Thyroid gland (tissue), 4 donors: Measurements from ENCODE around the gene NPAS2. TPM values are rescaled to one million over a fixed set of nuclear protein-coding genes. Genes with fewer than 3 reads are reported as not detected.

Source experiments
- DNase-seq, 2 donors: peaks; one replicate each; pipeline ENCODE4 v3.0.0-alpha.2; 2019
- H3K27ac ChIP-seq, 3 donors: fragments of 200-600 bp; sonication (generic); 1 replicate in 2 of 3; 2 replicates in 1 of 3; pipeline ENCODE4 v1.5.1; 2016 to 2019; ENCODE audit warnings: mild to moderate bottlenecking in 1 of 3, moderate library complexity in 1 of 3
- H3K27me3 ChIP-seq: fragments of 200-600 bp; sonication (generic); one replicate; pipeline ENCODE4 v1.5.1; 2019
- H3K36me3 ChIP-seq, 2 donors: fragments of 200-600 bp; sonication (generic); one replicate each; pipeline ENCODE4 v1.5.1; 2016 to 2019
- H3K4me1 ChIP-seq, 2 donors: fragments of 200-600 bp; sonication (generic); one replicate each; pipeline ENCODE4 v1.5.1; 2017 to 2019
- H3K4me3 ChIP-seq, 3 donors: fragments of 200-600 bp; sonication (generic); replicated peaks in 1 of 3; 1 replicate in 2 of 3; 2 replicates in 1 of 3; pipeline ENCODE4 v1.5.1; 2016; ENCODE audit warnings: mild to moderate bottlenecking in 1 of 3
- H3K9me3 ChIP-seq: fragments of 200-600 bp; sonication (generic); one replicate; pipeline ENCODE4 v1.5.1; 2017
- CTCF ChIP-seq, 6 experiments: fragments of 200-600 bp in 3 of 6; fragments of 450-650 bp in 3 of 6; sonication (generic) in 3 of 6; IDR thresholded peaks; one replicate each; pipeline ENCODE4 v1.5.1; 2016 to 2019; ENCODE audit warnings: antibody characterized with exemption in 6 of 6, mild to moderate bottlenecking in 2 of 6, inconsistent platforms in 1 of 6, moderate library complexity in 1 of 6
- POLR2A ChIP-seq, 2 donors: fragments of 450-650 bp; IDR thresholded peaks; one replicate each; pipeline ENCODE4 v1.6.1; 2017; ENCODE audit warnings: antibody characterized with exemption in 2 of 2, mild to moderate bottlenecking in 2 of 2, moderate library complexity in 1 of 2
- WGBS, 2 donors: methylation state at CpG; one replicate each; pipeline ENCODE4 v1.1.5; 2017; 5-methylcytosine and 5-hydroxymethylcytosine counted together
- intact Hi-C: fragments of 100-400 bp; cut with DNase I; formaldehyde crosslinking; loops from one replicate; pipeline ENCODE4 v1.15.1; 2023
- total RNA-seq, 4 donors: library from RNA; depleted of rRNA; stranded (reverse); fragments of >200 nt; gene quantifications; one replicate each; pipeline ENCODE4 v1.2.3, GENCODE V29; 2016

NPAS2 gene
- total RNA-seq, 4 donors from 2014 or later = 12.7 to 22.8 (median 16.1) TPM

- WGBS, 2 donors = 83 to 88% methylated on average over 8 of the region's 8 CpGs
- no peaks in the 10 kb centered on the region for H3K9me3 ChIP-seq
- H3K27ac ChIP-seq = no peak overlapping the region
- H3K36me3 ChIP-seq = no peaks in the 10 kb centered on the region
- H3K27me3 ChIP-seq = no peaks in the 10 kb centered on the region
- no peaks in the 10 kb centered on the region for H3K4me1 ChIP-seq
- intact Hi-C loops = no loop called here
- no peak for TF ChIP-seq POLR2A (IDR thresholded peaks at IDR 0.05)
- TF ChIP-seq CTCF (IDR thresholded peaks at IDR 0.05) = no peak
- no peak overlapping the region for H3K4me3 ChIP-seq
- DNase-seq = no peak
These were observed 168.9 kb downstream of the NPAS2 start for GRCh38 chr2:100988630-100989417.

- no peak for DNase-seq
- no peaks in the 10 kb centered on the region for H3K27me3 ChIP-seq
- H3K27ac ChIP-seq = no peak overlapping the region
- H3K36me3 ChIP-seq = no peaks in the 10 kb centered on the region
- no peaks in the 10 kb centered on the region for H3K4me1 ChIP-seq
- TF ChIP-seq POLR2A (IDR thresholded peaks at IDR 0.05) (no peak), CTCF (IDR thresholded peaks at IDR 0.05) (no peak)
- WGBS, 2 donors = 95 to 96% methylated on average over 3 of the region's 3 CpGs
- no peak overlapping the region for H3K4me3 ChIP-seq
- H3K9me3 ChIP-seq = no peaks in the 10 kb centered on the region
- intact Hi-C loops = no loop called here
These were observed 169.7 kb downstream of the NPAS2 start for GRCh38 chr2:100989666-100990065.

- no peak overlapping the region for H3K4me3 ChIP-seq
- H3K9me3 ChIP-seq = no peaks in the 10 kb centered on the region
- H3K27me3 ChIP-seq = no peaks in the 10 kb centered on the region
- WGBS, 2 donors = 93 to 95% methylated on average over 9 of the region's 9 CpGs
- DNase-seq = no peak
- H3K36me3 ChIP-seq = no peaks in the 10 kb centered on the region
- H3K4me1 ChIP-seq = no peaks in the 10 kb centered on the region
- intact Hi-C loops = no loop called here
- no peak overlapping the region for H3K27ac ChIP-seq
- TF ChIP-seq POLR2A (IDR thresholded peaks at IDR 0.05) = no peak
- no peak for TF ChIP-seq CTCF (IDR thresholded peaks at IDR 0.05)
These were observed 170.2 kb downstream of the NPAS2 start for GRCh38 chr2:100990166-100990565.

GRCh38 chr2:100990650-100991403, 170.9 kb downstream of the NPAS2 start:
- intact Hi-C loops = no loop called here

More at GRCh38 chr2:100990650-100991403, 170.9 kb downstream of the NPAS2 start:
- no peak for DNase-seq
- Histone ChIP-seq H3K27me3 (no peaks in the 10 kb centered on the region), H3K4me3 (no peak overlapping the region), H3K36me3 (no peaks in the 10 kb centered on the region), H3K4me1 (no peaks in the 10 kb centered on the region), H3K9me3 (no peaks in the 10 kb centered on the region), H3K27ac (no peak overlapping the region)
- 74 to 80% methylated on average over 21 to 24 of the region's 24 CpGs for WGBS, 2 donors
- TF ChIP-seq POLR2A (IDR thresholded peaks at IDR 0.05) (no peak), CTCF (IDR thresholded peaks at IDR 0.05) (no peak)
